ENCODE data around the gene EEF1A2. TPM values are rescaled to one million over a fixed set of nuclear protein-coding genes. Genes with fewer than 3 reads are reported as not detected.

EEF1A2 gene
- polyA plus RNA-seq, 3 donors = 0.08 TPM; not detected in 2

GRCh38 chr20:63493563-63494020 is 5.3 kb downstream of the EEF1A2 start:
- Histone ChIP-seq H3K27ac (ENCODE audit: low read depth in 1 of 2, low read length in 2 of 2) (no peak overlapping the region), H3K4me2 (replicated peaks; ENCODE audit: extremely low read depth, low read length, poor library complexity, severe bottlenecking) (no peak overlapping the region), H3K79me2 (ENCODE audit: insufficient read depth, low read length) (no peaks in the 10 kb centered on the region), H2AFZ (ENCODE audit: insufficient read depth, low read depth, low read length, poor library complexity, severe bottlenecking) (no peak overlapping the region), H3K9me3 (replicated peaks in 1 of 2; ENCODE audit: control insufficient read depth in 1 of 2, insufficient read depth in 1 of 2, low read length in 2 of 2) (no peaks in the 10 kb centered on the region), H3K36me3 (replicated peaks in 1 of 2; ENCODE audit: control insufficient read depth in 1 of 2, insufficient read depth in 2 of 2, low read length in 2 of 2) (no peaks in the 10 kb centered on the region), H3K4me3 (replicated peaks in 1 of 3; ENCODE audit: low read depth in 2 of 3, low read length in 3 of 3) (no peak overlapping the region), H4K20me1 (ENCODE audit: insufficient read depth, low read length) (no peaks in the 10 kb centered on the region), H3K27me3 (ENCODE audit: control insufficient read depth in 2 of 2, insufficient read depth in 2 of 2, low read length in 2 of 2) (peaks cover 9 to 39% of the 10 kb centered on the region in 2 donors), H3K9ac (ENCODE audit: insufficient read depth, low read length, poor library complexity, severe bottlenecking) (no peak overlapping the region), H3K4me1 (ENCODE audit: control insufficient read depth in 1 of 2, insufficient read depth in 2 of 2, low read length in 2 of 2) (peaks cover 4 to 15% of the 10 kb centered on the region in 2 donors)
- DNase-seq = no peak
- TF ChIP-seq CTCF (IDR thresholded peaks at IDR 0.05) = no peak
- H3K27ac Mint-ChIP-seq = no peak overlapping the region
- peaks cover 37 to 63% (median 43%) of the 10 kb centered on the region in 3 donors for H3K27me3 Mint-ChIP-seq (ENCODE audit: low read depth in 3 of 3)
- WGBS (ENCODE audit: insufficient coverage) = 80% methylated on average over 11 of the region's 13 CpGs
- intact Hi-C loops (cut with micrococcal nuclease) = no loop called here
- H3K36me3 Mint-ChIP-seq = no peaks in the 10 kb centered on the region
- peaks cover 0 to 4% (median 3%) of the 10 kb centered on the region in 7 donors for H3K9me3 Mint-ChIP-seq
- H3K4me1 Mint-ChIP-seq = peaks cover 5% of the 10 kb centered on the region
- no peak overlapping the region for H3K4me3 Mint-ChIP-seq

- Mint-ChIP-seq H3K4me1 (peaks cover 5% of the 10 kb centered on the region), H3K36me3 (no peaks in the 10 kb centered on the region), H3K27me3 (ENCODE audit: low read depth in 3 of 3) (peaks cover 35 to 62% (median 41%) of the 10 kb centered on the region in 3 donors), H3K27ac (no peak overlapping the region), H3K9me3 (peaks cover 0 to 4% (median 3%) of the 10 kb centered on the region in 7 donors), H3K4me3 (no peak overlapping the region)
- intact Hi-C loops (cut with micrococcal nuclease) = no loop called here
- no peak overlapping the region for H3K4me2 ChIP-seq (replicated peaks; ENCODE audit: extremely low read depth, low read length, poor library complexity, severe bottlenecking)
- 95% methylated on average over 14 of the region's 14 CpGs for WGBS (ENCODE audit: insufficient coverage)
- H3K36me3 ChIP-seq (replicated peaks in 1 of 2; ENCODE audit: control insufficient read depth in 1 of 2, insufficient read depth in 2 of 2, low read length in 2 of 2) = no peaks in the 10 kb centered on the region
- no peak for TF ChIP-seq CTCF (IDR thresholded peaks at IDR 0.05)
- H3K9ac ChIP-seq (ENCODE audit: insufficient read depth, low read length, poor library complexity, severe bottlenecking) = no peak overlapping the region
- H3K27me3 ChIP-seq (ENCODE audit: control insufficient read depth in 2 of 2, insufficient read depth in 2 of 2, low read length in 2 of 2) = peaks cover 9 to 35% of the 10 kb centered on the region in 2 donors
- H4K20me1 ChIP-seq (ENCODE audit: insufficient read depth, low read length) = no peaks in the 10 kb centered on the region
- H2AFZ ChIP-seq (ENCODE audit: insufficient read depth, low read depth, low read length, poor library complexity, severe bottlenecking) = no peak overlapping the region
- no peaks in the 10 kb centered on the region for H3K79me2 ChIP-seq (ENCODE audit: insufficient read depth, low read length)
- no peaks in the 10 kb centered on the region for H3K9me3 ChIP-seq (replicated peaks in 1 of 2; ENCODE audit: control insufficient read depth in 1 of 2, insufficient read depth in 1 of 2, low read length in 2 of 2)
- H3K4me3 ChIP-seq (replicated peaks in 1 of 3; ENCODE audit: low read depth in 2 of 3, low read length in 3 of 3) = no peak overlapping the region
- DNase-seq = no peak
- peaks cover 4 to 10% of the 10 kb centered on the region in 2 donors for H3K4me1 ChIP-seq (ENCODE audit: control insufficient read depth in 1 of 2, insufficient read depth in 2 of 2, low read length in 2 of 2)
- H3K27ac ChIP-seq (ENCODE audit: low read depth in 1 of 2, low read length in 2 of 2) = no peak overlapping the region
Measured at GRCh38 chr20:63492982-63493381, 5.9 kb downstream of the EEF1A2 start.

Measured in CD14-positive monocyte (primary cell).